Neural cell (in vitro differentiated cells): ENCODE results near the gene MTMR12. TPM values are rescaled to one million over a fixed set of nuclear protein-coding genes. Genes with fewer than 3 reads are reported as not detected.

Experiments used
- H2AFZ ChIP-seq: fragments of 200-600, 300-800 bp; sonication (generic), shearing (Covaris generic); 2 replicates; pipeline ENCODE4 v1.6.0; 2014; ENCODE audit warnings: low read depth, mild to moderate bottlenecking, antibody characterized with exemption, low read length, moderate library complexity
- H3F3A ChIP-seq: fragments of 200-600 bp; shearing (Covaris generic); 2 replicates; pipeline ENCODE4 v1.6.1; 2016; ENCODE audit warnings: mild to moderate bottlenecking, moderate library complexity, mixed read lengths, antibody characterized with exemption, low read length; ENCODE audit not compliant: insufficient read depth, poor library complexity, severe bottlenecking
- H3K27ac ChIP-seq: fragments of 200-600, 300-800 bp; sonication (generic), shearing (Covaris generic); 2 replicates; pipeline ENCODE4 v1.5.1; 2014; ENCODE audit warnings: mild to moderate bottlenecking, low read length, moderate library complexity
- H3K27me3 ChIP-seq: fragments of 300-800, 200-600 bp; sonication (generic), shearing (Covaris generic); 2 replicates; pipeline ENCODE4 v1.6.0; 2014; ENCODE audit warnings: mild to moderate bottlenecking, low read depth, low read length, moderate library complexity; ENCODE audit not compliant: insufficient read depth
- H3K36me3 ChIP-seq: fragments of 300-800, 200-600 bp; sonication (generic), shearing (Covaris generic); 2 replicates; pipeline ENCODE4 v1.5.1; 2014; ENCODE audit warnings: mild to moderate bottlenecking, antibody characterized with exemption, low read length, moderate library complexity; ENCODE audit not compliant: insufficient read depth
- H3K4me2 ChIP-seq: fragments of 300-800, 200-600 bp; sonication (generic), shearing (Covaris generic); 2 replicates; pipeline ENCODE4 v1.6.0; 2014; ENCODE audit warnings: mild to moderate bottlenecking, low read length
- H3K4me3 ChIP-seq: fragments of 300-800, 200-600 bp; sonication (generic), shearing (Covaris generic); 2 replicates; pipeline ENCODE4 v1.5.1; 2014; ENCODE audit warnings: mild to moderate bottlenecking, low read length, moderate library complexity
- H3K79me2 ChIP-seq: fragments of 200-600 bp; shearing (Covaris generic); replicated peaks from 2 replicates; pipeline ENCODE4 v1.6.0; 2014; ENCODE audit warnings: mild to moderate bottlenecking, low read length, moderate library complexity; ENCODE audit not compliant: insufficient read depth
- H3K9ac ChIP-seq: fragments of 300-800, 200-600 bp; sonication (generic), shearing (Covaris generic); 2 replicates; pipeline ENCODE4 v1.6.1; 2016; ENCODE audit warnings: mild to moderate bottlenecking, low read length, mixed read lengths
- H3K9me2 ChIP-seq: fragments of 200-600 bp; shearing (Covaris generic); 2 replicates; pipeline ENCODE4 v1.6.1; 2016; ENCODE audit warnings: mild to moderate bottlenecking, low read length, mixed read lengths; ENCODE audit not compliant: insufficient read depth
- H3K9me3 ChIP-seq: fragments of 200-600, 300-800 bp; sonication (generic), shearing (Covaris generic); 2 replicates; pipeline ENCODE4 v1.6.1; 2016; ENCODE audit warnings: mild to moderate bottlenecking, mixed run types, low read length, moderate library complexity, mixed read lengths
- H4K20me1 ChIP-seq: fragments of 200-600 bp; shearing (Covaris generic); 2 replicates; pipeline ENCODE4 v1.6.1; 2016; ENCODE audit warnings: mild to moderate bottlenecking, mixed run types; ENCODE audit not compliant: insufficient read depth
- CTCF ChIP-seq: fragments of 450-650 bp; IDR thresholded peaks from 2 replicates; pipeline ENCODE4 v1.5.1; 2014; ENCODE audit warnings: antibody characterized with exemption, mild to moderate bottlenecking, moderate library complexity; ENCODE audit not compliant: poor library complexity, severe bottlenecking
- EP300 ChIP-seq: fragments of 450-650 bp; conservative IDR thresholded peaks from 2 replicates; pipeline ENCODE4 v1.6.1; 2014; ENCODE audit warnings: antibody characterized with exemption, mild to moderate bottlenecking, moderate library complexity; ENCODE audit not compliant: poor library complexity, severe bottlenecking
- EZH2 ChIP-seq: fragments of 200-600, 300-800 bp; shearing (Covaris generic), sonication (generic); IDR thresholded peaks from 2 replicates; pipeline ENCODE4 v1.6.1; 2014; ENCODE audit warnings: antibody characterized with exemption, low read length, borderline replicate concordance, mild to moderate bottlenecking; ENCODE audit not compliant: insufficient read depth, poor library complexity, severe bottlenecking
- MXI1 ChIP-seq: fragments of 450-650 bp; conservative IDR thresholded peaks from 2 replicates; pipeline ENCODE4 v1.6.1; 2014; ENCODE audit warnings: antibody characterized with exemption, mild to moderate bottlenecking; ENCODE audit not compliant: poor library complexity, severe bottlenecking
- POLR2AphosphoS5 ChIP-seq: IDR thresholded peaks from 2 replicates; pipeline ENCODE4 v1.6.1; 2012
- RAD21 ChIP-seq: fragments of 450-650 bp; conservative IDR thresholded peaks from 2 replicates; pipeline ENCODE4 v1.6.1; 2014; ENCODE audit warnings: antibody characterized with exemption, mild to moderate bottlenecking, moderate library complexity
- SMC3 ChIP-seq: fragments of 450-650 bp; conservative IDR thresholded peaks from 2 replicates; pipeline ENCODE4 v1.6.1; 2014; ENCODE audit warnings: antibody characterized with exemption, mild to moderate bottlenecking, moderate library complexity; ENCODE audit not compliant: poor library complexity
- TAF1 ChIP-seq: IDR thresholded peaks from 2 replicates; pipeline ENCODE4 v1.6.1; 2012; ENCODE audit warnings: low read depth
- polyA plus RNA-seq: library from polyadenylated mRNA; depleted of rRNA; stranded (reverse); fragments of >200 nt; gene quantifications from 2 replicates; pipeline ENCODE4 v1.2.3, GENCODE V29; 2014
- TF ChIP-seq, protein P1 (sequence below): IDR thresholded peaks from 2 replicates; pipeline ENCODE4 v1.6.1; 2012; ENCODE audit warnings: borderline replicate concordance

The MTMR12 gene
- polyA plus RNA-seq, 1 donor from 2014 or later: 13.5 TPM

- Histone ChIP-seq H3K79me2 (no peaks in the 10 kb centered on the region), H3K27me3 (no peaks in the 10 kb centered on the region), H3K4me2 (no peak overlapping the region), H3K9me2 (no peaks in the 10 kb centered on the region), H3K9me3 (no peaks in the 10 kb centered on the region), H3F3A (no peaks in the 10 kb centered on the region), H2AFZ (no peak overlapping the region), H3K9ac (no peak overlapping the region), H4K20me1 (no peaks in the 10 kb centered on the region), H3K4me3 (no peak overlapping the region), H3K36me3 (no peaks in the 10 kb centered on the region), H3K27ac (no peak overlapping the region)
- TF ChIP-seq TAF1 (no peak), EZH2 (no peak), CTCF (no peak), RAD21 (no peak), SMC3 (no peak), EP300 (no peak), POLR2AphosphoS5 (no peak)
- TF ChIP-seq, protein P1, sequence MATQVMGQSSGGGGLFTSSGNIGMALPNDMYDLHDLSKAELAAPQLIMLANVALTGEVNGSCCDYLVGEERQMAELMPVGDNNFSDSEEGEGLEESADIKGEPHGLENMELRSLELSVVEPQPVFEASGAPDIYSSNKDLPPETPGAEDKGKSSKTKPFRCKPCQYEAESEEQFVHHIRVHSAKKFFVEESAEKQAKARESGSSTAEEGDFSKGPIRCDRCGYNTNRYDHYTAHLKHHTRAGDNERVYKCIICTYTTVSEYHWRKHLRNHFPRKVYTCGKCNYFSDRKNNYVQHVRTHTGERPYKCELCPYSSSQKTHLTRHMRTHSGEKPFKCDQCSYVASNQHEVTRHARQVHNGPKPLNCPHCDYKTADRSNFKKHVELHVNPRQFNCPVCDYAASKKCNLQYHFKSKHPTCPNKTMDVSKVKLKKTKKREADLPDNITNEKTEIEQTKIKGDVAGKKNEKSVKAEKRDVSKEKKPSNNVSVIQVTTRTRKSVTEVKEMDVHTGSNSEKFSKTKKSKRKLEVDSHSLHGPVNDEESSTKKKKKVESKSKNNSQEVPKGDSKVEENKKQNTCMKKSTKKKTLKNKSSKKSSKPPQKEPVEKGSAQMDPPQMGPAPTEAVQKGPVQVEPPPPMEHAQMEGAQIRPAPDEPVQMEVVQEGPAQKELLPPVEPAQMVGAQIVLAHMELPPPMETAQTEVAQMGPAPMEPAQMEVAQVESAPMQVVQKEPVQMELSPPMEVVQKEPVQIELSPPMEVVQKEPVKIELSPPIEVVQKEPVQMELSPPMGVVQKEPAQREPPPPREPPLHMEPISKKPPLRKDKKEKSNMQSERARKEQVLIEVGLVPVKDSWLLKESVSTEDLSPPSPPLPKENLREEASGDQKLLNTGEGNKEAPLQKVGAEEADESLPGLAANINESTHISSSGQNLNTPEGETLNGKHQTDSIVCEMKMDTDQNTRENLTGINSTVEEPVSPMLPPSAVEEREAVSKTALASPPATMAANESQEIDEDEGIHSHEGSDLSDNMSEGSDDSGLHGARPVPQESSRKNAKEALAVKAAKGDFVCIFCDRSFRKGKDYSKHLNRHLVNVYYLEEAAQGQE: no peak
Measured at GRCh38 chr5:32319926-32320543, 7.3 kb upstream of the MTMR12 start.

- Histone ChIP-seq H3K9ac (no peak overlapping the region), H3K9me2 (no peaks in the 10 kb centered on the region), H3K27ac (no peak overlapping the region), H3K4me3 (no peak overlapping the region), H2AFZ (no peak overlapping the region), H3K36me3 (no peaks in the 10 kb centered on the region), H3K79me2 (no peaks in the 10 kb centered on the region), H3K4me2 (no peak overlapping the region), H3F3A (no peaks in the 10 kb centered on the region), H4K20me1 (no peaks in the 10 kb centered on the region), H3K9me3 (no peaks in the 10 kb centered on the region), H3K27me3 (no peaks in the 10 kb centered on the region)
- TF ChIP-seq CTCF: no peak
- no peak for TF ChIP-seq MXI1
- TF ChIP-seq TAF1: no peak
- no peak for TF ChIP-seq EZH2
- TF ChIP-seq POLR2AphosphoS5: no peak
- no peak for TF ChIP-seq EP300
- TF ChIP-seq, protein P1: no peak
Measured at GRCh38 chr5:32319392-32319791, 6.7 kb upstream of the MTMR12 start.
